Nephron progenitor cell (in vitro differentiated cells): ENCODE measurements around the gene LIF.

Experiments
- DNase-seq: peaks from one replicate; pipeline ENCODE4 v3.0.0; 2021
- H3K27ac Mint-ChIP-seq: 2 replicates; pipeline ENCODE4 v1.8.0; 2021; ENCODE audit warnings: mild to moderate bottlenecking, moderate library complexity, mixed read lengths
- H3K27me3 Mint-ChIP-seq: 2 replicates; pipeline ENCODE4 v1.8.0; 2021; ENCODE audit warnings: mild to moderate bottlenecking, low read depth, mixed read lengths; ENCODE audit not compliant: poor library complexity
- H3K36me3 Mint-ChIP-seq: 2 replicates; pipeline ENCODE4 v1.8.0; 2021; ENCODE audit warnings: low read depth, mixed read lengths
- H3K4me1 Mint-ChIP-seq: 2 replicates; pipeline ENCODE4 v1.8.0; 2021; ENCODE audit warnings: mixed read lengths
- H3K4me3 Mint-ChIP-seq: 2 replicates; pipeline ENCODE4 v1.8.0; 2021; ENCODE audit warnings: mild to moderate bottlenecking, moderate library complexity, mixed read lengths
- H3K9me3 Mint-ChIP-seq: 2 replicates; pipeline ENCODE4 v1.8.0; 2021; ENCODE audit warnings: mild to moderate bottlenecking, moderate library complexity, mixed read lengths
- TF ChIP-seq, protein P1 (sequence below): fragments of 200-600 bp; sonication (generic); IDR thresholded peaks from 2 replicates; pipeline ENCODE4 v1.5.0; 2021; ENCODE audit warnings: antibody characterized with exemption

The LIF gene

DNA sequence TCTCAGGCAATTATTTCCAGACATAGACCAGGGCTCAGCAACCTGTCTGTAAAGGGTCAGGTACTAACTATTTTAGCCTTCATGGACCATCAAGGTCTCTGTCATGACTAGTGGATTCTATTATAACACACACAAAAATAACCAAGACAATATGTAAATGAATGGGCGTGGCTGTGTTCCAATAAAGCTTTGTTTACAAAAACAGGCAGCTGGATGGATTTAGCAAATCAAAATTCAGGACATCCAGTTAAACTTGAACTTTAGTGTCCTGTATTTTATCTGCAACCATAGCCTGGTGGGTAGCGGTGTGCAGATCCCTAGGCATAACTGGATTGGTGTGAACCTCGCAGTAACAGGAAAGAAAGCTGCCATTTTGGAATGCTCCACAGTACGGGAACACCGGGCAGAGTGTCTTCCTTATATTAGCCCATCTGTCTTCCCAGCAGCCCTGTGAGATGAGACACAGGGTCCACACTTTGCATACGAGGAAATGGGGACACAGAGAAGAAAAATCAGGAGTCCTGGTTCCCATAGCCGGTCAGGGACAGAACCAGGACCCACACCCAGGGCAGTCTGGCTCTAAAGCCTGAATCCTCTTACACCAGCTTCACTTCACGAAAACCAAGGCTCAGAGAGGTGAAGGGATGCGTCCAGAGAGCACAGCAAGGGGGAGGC, 15.6 kb downstream of the LIF start:
- H3K4me3 Mint-ChIP-seq, result no peak overlapping the region
- H3K27ac Mint-ChIP-seq, result no peak overlapping the region
- H3K9me3 Mint-ChIP-seq, result no peaks in the 10 kb centered on the region
- peaks cover 36% of the 10 kb centered on the region for H3K4me1 Mint-ChIP-seq
- DNase-seq, result no peak
- TF ChIP-seq, protein P1, sequence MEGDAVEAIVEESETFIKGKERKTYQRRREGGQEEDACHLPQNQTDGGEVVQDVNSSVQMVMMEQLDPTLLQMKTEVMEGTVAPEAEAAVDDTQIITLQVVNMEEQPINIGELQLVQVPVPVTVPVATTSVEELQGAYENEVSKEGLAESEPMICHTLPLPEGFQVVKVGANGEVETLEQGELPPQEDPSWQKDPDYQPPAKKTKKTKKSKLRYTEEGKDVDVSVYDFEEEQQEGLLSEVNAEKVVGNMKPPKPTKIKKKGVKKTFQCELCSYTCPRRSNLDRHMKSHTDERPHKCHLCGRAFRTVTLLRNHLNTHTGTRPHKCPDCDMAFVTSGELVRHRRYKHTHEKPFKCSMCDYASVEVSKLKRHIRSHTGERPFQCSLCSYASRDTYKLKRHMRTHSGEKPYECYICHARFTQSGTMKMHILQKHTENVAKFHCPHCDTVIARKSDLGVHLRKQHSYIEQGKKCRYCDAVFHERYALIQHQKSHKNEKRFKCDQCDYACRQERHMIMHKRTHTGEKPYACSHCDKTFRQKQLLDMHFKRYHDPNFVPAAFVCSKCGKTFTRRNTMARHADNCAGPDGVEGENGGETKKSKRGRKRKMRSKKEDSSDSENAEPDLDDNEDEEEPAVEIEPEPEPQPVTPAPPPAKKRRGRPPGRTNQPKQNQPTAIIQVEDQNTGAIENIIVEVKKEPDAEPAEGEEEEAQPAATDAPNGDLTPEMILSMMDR, result no peak
- no peaks in the 10 kb centered on the region for H3K36me3 Mint-ChIP-seq
- peaks cover 14% of the 10 kb centered on the region for H3K27me3 Mint-ChIP-seq

- DNase-seq, result no peak
- TF ChIP-seq, protein P1, result no peak
- Mint-ChIP-seq H3K27me3 (peaks cover 18% of the 10 kb centered on the region), H3K4me1 (peaks cover 30% of the 10 kb centered on the region), H3K36me3 (no peaks in the 10 kb centered on the region), H3K4me3 (no peak overlapping the region), H3K27ac (no peak overlapping the region), H3K9me3 (no peaks in the 10 kb centered on the region)
Measured at GRCh38 chr22:30230330-30230729, 16.2 kb downstream of the LIF start.

DNA sequence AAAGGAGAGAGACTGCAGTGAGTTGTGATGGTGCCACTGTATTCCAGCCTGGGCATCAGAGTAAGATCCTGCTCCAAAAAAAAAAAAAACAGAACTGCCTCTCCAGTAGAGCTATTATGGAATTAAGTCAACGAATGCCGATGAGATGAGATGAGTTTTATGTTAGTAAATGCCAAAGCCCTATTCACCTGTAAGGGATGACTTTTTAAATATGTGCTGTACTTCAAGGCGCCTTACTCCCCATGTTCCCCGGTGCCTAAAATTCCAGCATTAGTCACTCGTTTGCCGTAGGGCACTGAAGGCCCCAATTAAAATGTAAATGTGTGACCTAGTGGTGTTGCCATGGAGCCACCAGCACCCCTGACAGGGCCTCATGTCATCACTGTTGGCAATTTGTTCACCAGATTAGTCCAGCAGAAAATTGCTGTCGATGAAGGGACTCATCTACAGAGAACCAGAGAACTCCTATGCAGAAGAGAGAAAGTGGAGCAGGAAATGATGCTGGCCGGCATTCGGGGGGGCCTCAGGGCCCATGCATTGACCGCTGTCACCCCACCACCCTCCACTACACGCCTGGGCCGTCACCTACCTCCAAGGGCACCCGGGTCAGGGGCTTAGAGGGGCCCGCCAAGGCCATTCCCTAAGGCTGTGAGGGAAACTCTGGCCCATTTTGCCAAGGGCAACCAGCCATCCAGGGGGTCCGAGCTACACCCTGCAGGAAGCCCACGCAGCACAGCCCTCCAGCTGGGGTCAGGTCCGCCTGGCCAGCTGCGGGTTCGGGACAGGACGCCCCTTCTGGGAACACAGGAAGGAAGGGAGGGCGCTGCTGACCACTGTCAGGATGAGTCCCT, 17.8 kb downstream of the LIF start:
- Mint-ChIP-seq H3K27ac (no peak overlapping the region), H3K4me3 (no peak overlapping the region), H3K27me3 (peaks cover 24% of the 10 kb centered on the region), H3K4me1 (peaks cover 22% of the 10 kb centered on the region), H3K36me3 (no peaks in the 10 kb centered on the region), H3K9me3 (peaks cover 4% of the 10 kb centered on the region)
- TF ChIP-seq, protein P1, result no peak
- no peak for DNase-seq

DNA sequence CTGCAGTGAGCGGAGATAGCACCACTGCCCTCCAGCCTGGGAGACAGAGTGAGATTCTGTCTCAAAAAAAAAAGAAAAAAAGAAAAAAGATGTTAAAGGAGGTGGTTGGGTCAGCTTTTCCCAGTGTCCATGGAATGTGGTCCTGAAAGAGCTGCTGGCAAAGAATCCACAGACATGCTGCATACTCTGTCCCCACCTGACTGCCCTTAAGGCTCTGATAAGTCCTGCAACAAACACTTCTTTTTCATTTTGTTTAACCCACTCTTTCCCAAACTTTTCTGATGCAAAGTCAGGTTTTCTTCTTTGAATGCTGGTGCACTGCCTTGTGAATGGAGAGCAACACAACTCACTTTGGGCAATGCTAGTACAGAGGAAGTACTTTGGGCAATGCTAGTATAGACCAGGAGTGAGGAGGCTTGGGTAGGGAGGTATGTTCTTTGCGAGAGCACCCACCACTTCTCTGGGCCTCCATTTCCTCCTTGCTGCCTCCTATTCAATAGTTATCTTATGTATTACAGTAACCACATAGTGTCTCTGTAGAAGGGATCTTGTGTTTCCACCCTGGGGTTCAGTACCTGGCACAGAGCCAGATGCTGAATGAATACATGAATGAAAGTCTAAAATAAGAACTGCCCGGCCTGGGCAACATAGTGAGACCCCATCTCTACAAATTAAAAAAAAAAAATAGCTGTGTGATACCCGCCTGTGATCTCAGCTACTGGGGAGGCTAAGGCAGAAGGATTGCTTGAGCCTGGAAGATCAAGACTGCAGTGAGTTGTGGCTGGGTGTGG, 18.9 kb downstream of the LIF start:
- no peaks in the 10 kb centered on the region for H3K36me3 Mint-ChIP-seq
- H3K9me3 Mint-ChIP-seq, result peaks cover 4% of the 10 kb centered on the region
- no peak overlapping the region for H3K27ac Mint-ChIP-seq
- peaks cover 30% of the 10 kb centered on the region for H3K27me3 Mint-ChIP-seq
- TF ChIP-seq, protein P1, result no peak
- H3K4me1 Mint-ChIP-seq, result peaks cover 28% of the 10 kb centered on the region
- H3K4me3 Mint-ChIP-seq, result no peak overlapping the region
- DNase-seq, result no peak

DNA sequence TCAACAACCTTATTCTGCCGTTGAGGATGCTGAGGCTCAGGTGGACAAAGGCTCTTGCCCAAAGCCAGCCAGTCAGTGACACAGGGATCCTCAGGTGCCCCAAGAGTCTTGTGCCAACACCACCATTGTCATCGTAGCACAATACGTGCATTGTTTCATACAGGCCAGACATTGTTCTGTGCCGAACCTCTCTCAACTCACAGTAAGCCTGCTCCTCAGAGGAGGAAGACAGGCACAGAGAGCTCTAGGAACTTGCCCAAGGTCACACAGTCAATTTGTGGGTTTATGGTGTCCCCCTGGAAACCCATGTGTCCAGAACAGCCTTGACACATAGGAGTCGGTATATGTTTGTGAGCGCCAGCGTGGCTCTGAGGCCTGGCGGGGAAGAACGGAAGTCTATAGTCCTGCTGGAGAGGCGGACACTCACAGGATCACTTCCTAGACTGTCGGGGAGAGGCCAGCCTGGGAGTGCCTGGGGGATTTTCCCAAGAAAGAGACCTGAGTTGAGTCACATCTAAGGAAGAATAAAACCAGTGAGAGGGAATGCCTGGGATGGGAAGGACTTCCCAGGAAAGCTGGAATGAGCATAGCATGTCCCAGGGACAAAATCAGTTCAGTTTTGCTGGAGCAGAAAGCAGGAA, 20.2 kb downstream of the LIF start:
- Mint-ChIP-seq H3K4me3 (no peak overlapping the region), H3K4me1 (peaks cover 22% of the 10 kb centered on the region), H3K36me3 (no peaks in the 10 kb centered on the region), H3K27me3 (peaks cover 26% of the 10 kb centered on the region), H3K9me3 (peaks cover 4% of the 10 kb centered on the region), H3K27ac (no peak overlapping the region)
- no peak for DNase-seq
- TF ChIP-seq, protein P1, result no peak
